ENCODE results near the gene MCRS1. TPM values are rescaled to one million over a fixed set of nuclear protein-coding genes. Genes with fewer than 3 reads are reported as not detected.

Gene MCRS1
- polyA plus RNA-seq, 1 donor from 2014 or later, result 109 TPM

DNA sequence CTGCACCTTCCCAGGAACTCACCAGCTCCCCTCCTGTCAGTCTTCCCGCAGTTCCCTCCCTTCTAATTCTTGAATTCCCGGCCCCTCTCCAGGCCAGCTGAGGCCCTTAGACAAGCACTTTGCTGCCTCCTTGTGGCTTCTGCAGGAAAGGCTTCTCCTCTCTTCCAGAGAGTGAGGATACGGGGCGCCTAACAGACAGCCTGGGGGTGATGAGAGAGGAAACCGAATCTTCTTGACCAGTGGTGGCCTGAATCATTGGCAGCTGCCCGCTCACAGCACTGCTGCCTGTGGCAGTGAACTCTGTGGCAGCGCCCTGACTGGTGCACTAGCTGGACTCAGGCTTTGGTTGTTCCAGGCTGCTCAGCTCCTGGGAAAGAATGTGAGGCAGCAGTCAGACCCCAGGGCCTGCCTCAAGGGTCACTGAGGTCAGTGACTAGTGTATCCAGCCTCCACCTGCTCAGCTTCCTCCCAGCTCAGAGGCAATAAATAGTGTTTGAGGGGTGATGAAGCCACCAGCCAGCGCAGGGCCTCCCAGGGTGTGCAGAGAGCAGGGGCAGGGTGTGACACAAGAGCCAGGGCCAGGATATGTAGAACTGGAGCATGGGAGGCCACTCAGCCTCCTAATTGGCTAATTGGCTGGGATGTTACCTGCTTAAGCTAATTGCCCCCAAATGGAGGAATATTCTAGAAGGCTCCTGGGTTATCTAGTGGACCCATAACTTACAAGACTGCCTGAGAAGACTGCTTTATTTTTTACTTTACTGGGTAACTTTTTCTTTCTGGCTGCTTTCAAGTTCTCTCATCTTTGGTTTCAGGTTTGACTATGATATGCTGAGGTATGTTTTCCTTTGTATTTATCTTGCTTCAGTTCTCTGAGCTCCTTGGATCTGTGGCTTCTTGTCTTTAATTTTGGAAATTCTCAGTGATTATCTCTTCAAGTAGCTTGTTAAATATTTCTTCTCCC, 12.9 kb upstream of the MCRS1 start:
- TF ChIP-seq RAD21 (conservative IDR thresholded peaks at IDR 0.05) (peak; percentile 82), POLR2AphosphoS5 (IDR thresholded peaks at IDR 0.05) (no peak), SMC3 (conservative IDR thresholded peaks at IDR 0.05; ENCODE audit: poor library complexity) (peak; percentile 84), EZH2 (IDR thresholded peaks at IDR 0.05; ENCODE audit: borderline replicate concordance, insufficient read depth, low read length, poor library complexity, severe bottlenecking) (no peak), EP300 (conservative IDR thresholded peaks at IDR 0.05; ENCODE audit: poor library complexity, severe bottlenecking) (no peak), TAF1 (IDR thresholded peaks at IDR 0.05; ENCODE audit: low read depth) (no peak), MXI1 (conservative IDR thresholded peaks at IDR 0.05; ENCODE audit: poor library complexity, severe bottlenecking) (no peak)
- TF ChIP-seq, protein P1, sequence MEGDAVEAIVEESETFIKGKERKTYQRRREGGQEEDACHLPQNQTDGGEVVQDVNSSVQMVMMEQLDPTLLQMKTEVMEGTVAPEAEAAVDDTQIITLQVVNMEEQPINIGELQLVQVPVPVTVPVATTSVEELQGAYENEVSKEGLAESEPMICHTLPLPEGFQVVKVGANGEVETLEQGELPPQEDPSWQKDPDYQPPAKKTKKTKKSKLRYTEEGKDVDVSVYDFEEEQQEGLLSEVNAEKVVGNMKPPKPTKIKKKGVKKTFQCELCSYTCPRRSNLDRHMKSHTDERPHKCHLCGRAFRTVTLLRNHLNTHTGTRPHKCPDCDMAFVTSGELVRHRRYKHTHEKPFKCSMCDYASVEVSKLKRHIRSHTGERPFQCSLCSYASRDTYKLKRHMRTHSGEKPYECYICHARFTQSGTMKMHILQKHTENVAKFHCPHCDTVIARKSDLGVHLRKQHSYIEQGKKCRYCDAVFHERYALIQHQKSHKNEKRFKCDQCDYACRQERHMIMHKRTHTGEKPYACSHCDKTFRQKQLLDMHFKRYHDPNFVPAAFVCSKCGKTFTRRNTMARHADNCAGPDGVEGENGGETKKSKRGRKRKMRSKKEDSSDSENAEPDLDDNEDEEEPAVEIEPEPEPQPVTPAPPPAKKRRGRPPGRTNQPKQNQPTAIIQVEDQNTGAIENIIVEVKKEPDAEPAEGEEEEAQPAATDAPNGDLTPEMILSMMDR (IDR thresholded peaks at IDR 0.05; ENCODE audit: poor library complexity, severe bottlenecking), result peak; percentile 89
- TF ChIP-seq, protein P2, sequence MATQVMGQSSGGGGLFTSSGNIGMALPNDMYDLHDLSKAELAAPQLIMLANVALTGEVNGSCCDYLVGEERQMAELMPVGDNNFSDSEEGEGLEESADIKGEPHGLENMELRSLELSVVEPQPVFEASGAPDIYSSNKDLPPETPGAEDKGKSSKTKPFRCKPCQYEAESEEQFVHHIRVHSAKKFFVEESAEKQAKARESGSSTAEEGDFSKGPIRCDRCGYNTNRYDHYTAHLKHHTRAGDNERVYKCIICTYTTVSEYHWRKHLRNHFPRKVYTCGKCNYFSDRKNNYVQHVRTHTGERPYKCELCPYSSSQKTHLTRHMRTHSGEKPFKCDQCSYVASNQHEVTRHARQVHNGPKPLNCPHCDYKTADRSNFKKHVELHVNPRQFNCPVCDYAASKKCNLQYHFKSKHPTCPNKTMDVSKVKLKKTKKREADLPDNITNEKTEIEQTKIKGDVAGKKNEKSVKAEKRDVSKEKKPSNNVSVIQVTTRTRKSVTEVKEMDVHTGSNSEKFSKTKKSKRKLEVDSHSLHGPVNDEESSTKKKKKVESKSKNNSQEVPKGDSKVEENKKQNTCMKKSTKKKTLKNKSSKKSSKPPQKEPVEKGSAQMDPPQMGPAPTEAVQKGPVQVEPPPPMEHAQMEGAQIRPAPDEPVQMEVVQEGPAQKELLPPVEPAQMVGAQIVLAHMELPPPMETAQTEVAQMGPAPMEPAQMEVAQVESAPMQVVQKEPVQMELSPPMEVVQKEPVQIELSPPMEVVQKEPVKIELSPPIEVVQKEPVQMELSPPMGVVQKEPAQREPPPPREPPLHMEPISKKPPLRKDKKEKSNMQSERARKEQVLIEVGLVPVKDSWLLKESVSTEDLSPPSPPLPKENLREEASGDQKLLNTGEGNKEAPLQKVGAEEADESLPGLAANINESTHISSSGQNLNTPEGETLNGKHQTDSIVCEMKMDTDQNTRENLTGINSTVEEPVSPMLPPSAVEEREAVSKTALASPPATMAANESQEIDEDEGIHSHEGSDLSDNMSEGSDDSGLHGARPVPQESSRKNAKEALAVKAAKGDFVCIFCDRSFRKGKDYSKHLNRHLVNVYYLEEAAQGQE (IDR thresholded peaks at IDR 0.05; ENCODE audit: borderline replicate concordance), result no peak
- H2AFZ ChIP-seq (ENCODE audit: low read depth, low read length), result no peak overlapping the region
- no peaks in the 10 kb centered on the region for H3K79me2 ChIP-seq (replicated peaks; ENCODE audit: insufficient read depth, low read length)
- H3K4me3 ChIP-seq (ENCODE audit: low read length), result no peak overlapping the region
- no peaks in the 10 kb centered on the region for H4K20me1 ChIP-seq (ENCODE audit: insufficient read depth)
- no peaks in the 10 kb centered on the region for H3F3A ChIP-seq (ENCODE audit: insufficient read depth, low read length, poor library complexity, severe bottlenecking)
- H3K9me2 ChIP-seq (ENCODE audit: insufficient read depth, low read length), result no peaks in the 10 kb centered on the region
- H3K9ac ChIP-seq (ENCODE audit: low read length), result no peak overlapping the region
- H3K36me3 ChIP-seq (ENCODE audit: insufficient read depth, low read length), result no peaks in the 10 kb centered on the region
- H3K27ac ChIP-seq (ENCODE audit: low read length), result no peak overlapping the region
- H3K9me3 ChIP-seq (ENCODE audit: low read length), result no peaks in the 10 kb centered on the region
- H3K27me3 ChIP-seq (ENCODE audit: insufficient read depth, low read depth, low read length), result no peaks in the 10 kb centered on the region
- no peak overlapping the region for H3K4me2 ChIP-seq (ENCODE audit: low read length)

DNA sequence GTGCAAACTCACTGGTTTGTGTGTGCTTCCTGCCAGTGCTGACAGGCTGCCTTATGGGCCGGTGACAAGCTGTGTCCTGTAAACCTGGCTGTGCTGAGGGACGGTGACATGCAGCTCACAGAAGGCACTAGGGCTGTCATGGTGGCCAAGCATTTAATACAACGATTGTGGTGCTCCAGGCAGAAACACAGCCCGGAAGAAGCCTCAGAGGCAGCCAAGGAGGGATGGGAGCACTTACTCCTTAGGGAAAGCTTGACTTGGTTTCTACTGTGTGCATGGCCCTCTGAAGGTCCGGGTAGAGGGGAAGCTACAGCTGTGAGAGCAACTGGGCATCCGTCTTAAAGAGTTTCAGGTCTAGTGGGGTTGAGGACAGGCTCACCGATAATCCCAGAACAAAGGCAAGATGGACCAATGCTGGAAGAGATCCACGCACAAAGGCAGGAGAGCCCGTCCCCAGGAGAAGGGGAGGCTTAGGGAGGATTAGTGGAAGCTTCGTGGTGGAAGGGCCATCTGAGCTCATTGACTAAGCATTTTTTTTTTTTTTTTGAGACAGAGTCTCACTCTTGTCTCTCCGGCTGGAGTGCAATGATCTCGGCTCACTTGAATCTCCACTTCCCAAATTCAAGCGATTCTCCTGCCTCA, 10.7 kb upstream of the MCRS1 start:
- H3K27ac ChIP-seq (ENCODE audit: low read length), result no peak overlapping the region
- no peaks in the 10 kb centered on the region for H3K9me3 ChIP-seq (ENCODE audit: low read length)
- H3K4me2 ChIP-seq (ENCODE audit: low read length), result no peak overlapping the region
- no peaks in the 10 kb centered on the region for H3F3A ChIP-seq (ENCODE audit: insufficient read depth, low read length, poor library complexity, severe bottlenecking)
- no peak overlapping the region for H3K4me3 ChIP-seq (ENCODE audit: low read length)
- no peaks in the 10 kb centered on the region for H4K20me1 ChIP-seq (ENCODE audit: insufficient read depth)
- H3K27me3 ChIP-seq (ENCODE audit: insufficient read depth, low read depth, low read length), result no peaks in the 10 kb centered on the region
- H3K9ac ChIP-seq (ENCODE audit: low read length), result no peak overlapping the region
- no peaks in the 10 kb centered on the region for H3K36me3 ChIP-seq (ENCODE audit: insufficient read depth, low read length)
- no peaks in the 10 kb centered on the region for H3K9me2 ChIP-seq (ENCODE audit: insufficient read depth, low read length)
- TF ChIP-seq SMC3 (conservative IDR thresholded peaks at IDR 0.05; ENCODE audit: poor library complexity) (no peak), RAD21 (conservative IDR thresholded peaks at IDR 0.05) (no peak), TAF1 (IDR thresholded peaks at IDR 0.05; ENCODE audit: low read depth) (no peak), EZH2 (IDR thresholded peaks at IDR 0.05; ENCODE audit: borderline replicate concordance, insufficient read depth, low read length, poor library complexity, severe bottlenecking) (no peak), MXI1 (conservative IDR thresholded peaks at IDR 0.05; ENCODE audit: poor library complexity, severe bottlenecking) (no peak), POLR2AphosphoS5 (IDR thresholded peaks at IDR 0.05) (no peak), EP300 (conservative IDR thresholded peaks at IDR 0.05; ENCODE audit: poor library complexity, severe bottlenecking) (no peak)
- TF ChIP-seq, protein P1 (IDR thresholded peaks at IDR 0.05; ENCODE audit: poor library complexity, severe bottlenecking), result no peak
- TF ChIP-seq, protein P2 (IDR thresholded peaks at IDR 0.05; ENCODE audit: borderline replicate concordance), result no peak
- H2AFZ ChIP-seq (ENCODE audit: low read depth, low read length), result no peak overlapping the region
- no peaks in the 10 kb centered on the region for H3K79me2 ChIP-seq (replicated peaks; ENCODE audit: insufficient read depth, low read length)

Data from neural cell (in vitro differentiated cells).